LNCaP clone FGC (cell line): Measurements from ENCODE around the gene KANSL1L.
A peak's percentile ranks its signal among the peaks of the same experiment; 100 is the strongest.

ENCODE experiments used
- DNase-seq: peaks from one replicate; pipeline ENCODE4 v3.0.0-alpha.2; 2011; ENCODE audit warnings: low read depth
- H3K4me3 ChIP-seq: 2 replicates; pipeline ENCODE4 v1.5.1; 2011; ENCODE audit warnings: mild to moderate bottlenecking, low read depth, low read length, control low read depth
- CTCF ChIP-seq: IDR thresholded peaks from 2 replicates; pipeline ENCODE4 v1.5.1; 2012; ENCODE audit warnings: mild to moderate bottlenecking; ENCODE audit not compliant: control insufficient read depth, insufficient read depth; ENCODE audit errors: extremely low read depth

The KANSL1L gene

GRCh38 chr2:210128961-210129360 is 42.2 kb downstream of the KANSL1L start:
- DNase-seq: peak; percentile 77
- TF ChIP-seq CTCF: no peak
- no peak overlapping the region for H3K4me3 ChIP-seq

GRCh38 chr2:210113614-210114235 is 57.5 kb downstream of the KANSL1L start:
- no peak for TF ChIP-seq CTCF
- DNase-seq: no peak

GRCh38 chr2:210112871-210113270 is 58.3 kb downstream of the KANSL1L start:
- TF ChIP-seq CTCF: no peak
- H3K4me3 ChIP-seq: no peak overlapping the region
- DNase-seq: no peak

More at GRCh38 chr2:210113614-210114235, 57.5 kb downstream of the KANSL1L start:
- no peak overlapping the region for H3K4me3 ChIP-seq

- no peak for DNase-seq
- TF ChIP-seq CTCF: no peak
- no peak overlapping the region for H3K4me3 ChIP-seq
Measured at GRCh38 chr2:210099940-210100339, 71.3 kb downstream of the KANSL1L start.

- DNase-seq: no peak
- H3K4me3 ChIP-seq: no peak overlapping the region
- TF ChIP-seq CTCF: no peak
Measured at GRCh38 chr2:210094787-210095186, 76.4 kb downstream of the KANSL1L start.

- no peak overlapping the region for H3K4me3 ChIP-seq
- TF ChIP-seq CTCF: no peak
- no peak for DNase-seq
Measured at GRCh38 chr2:210092791-210093190, 78.4 kb downstream of the KANSL1L start.

- TF ChIP-seq CTCF: no peak
- no peak for DNase-seq
- H3K4me3 ChIP-seq: no peak overlapping the region
Measured at GRCh38 chr2:210086930-210087329, 84.3 kb downstream of the KANSL1L start.
